OCI-LY1 (cell line): ENCODE measurements around the gene MLLT3.

Experiments used
- H2AFZ ChIP-seq: fragments of 200-600 bp; sonication (generic), shearing (Covaris generic); 2 replicates; pipeline ENCODE4 v1.6.0; 2014; ENCODE audit warnings: antibody characterized with exemption, mild to moderate bottlenecking, low read length
- H3F3A ChIP-seq: fragments of 200-600 bp; sonication (generic), shearing (Covaris generic); 2 replicates; pipeline ENCODE4 v1.6.0; 2014; ENCODE audit warnings: mild to moderate bottlenecking, antibody characterized with exemption, low read length, moderate library complexity; ENCODE audit not compliant: insufficient read depth
- H3K27ac ChIP-seq: fragments of 200-600 bp; sonication (generic); 2 replicates; pipeline ENCODE4 v1.5.1; 2014; ENCODE audit warnings: low read length, mixed run types, mild to moderate bottlenecking, low read depth; ENCODE audit not compliant: poor library complexity, severe bottlenecking
- H3K27me3 ChIP-seq: fragments of 200-600 bp; sonication (generic); 2 replicates; pipeline ENCODE4 v1.6.0; 2014; ENCODE audit warnings: antibody characterized with exemption, mild to moderate bottlenecking, low read length, moderate library complexity; ENCODE audit not compliant: insufficient read depth
- H3K36me3 ChIP-seq: fragments of 200-600 bp; sonication (generic); 2 replicates; pipeline ENCODE4 v1.6.1; 2014; ENCODE audit warnings: mild to moderate bottlenecking, antibody characterized with exemption, low read length, moderate library complexity, mixed read lengths; ENCODE audit not compliant: insufficient read depth
- H3K4me1 ChIP-seq: fragments of 200-600 bp; sonication (generic); 2 replicates; pipeline ENCODE4 v1.5.1; 2014; ENCODE audit warnings: mild to moderate bottlenecking, low read length, moderate library complexity; ENCODE audit not compliant: insufficient read depth, severe bottlenecking
- H3K4me2 ChIP-seq: fragments of 200-600 bp; sonication (generic), shearing (Covaris generic); 2 replicates; pipeline ENCODE4 v1.6.1; 2014; ENCODE audit warnings: low read length
- H3K4me3 ChIP-seq: fragments of 200-600 bp; sonication (generic); 2 replicates; pipeline ENCODE4 v1.5.1; 2014; ENCODE audit warnings: low read length, low read depth, mild to moderate bottlenecking, mixed read lengths; ENCODE audit not compliant: poor library complexity, severe bottlenecking
- H3K79me2 ChIP-seq: fragments of 200-600 bp; shearing (Covaris generic); 2 replicates; pipeline ENCODE4 v1.6.1; 2016; ENCODE audit warnings: mixed run types, low read length, mixed read lengths; ENCODE audit not compliant: insufficient read depth
- H3K9ac ChIP-seq: fragments of 200-600 bp; sonication (generic), shearing (Covaris generic); 2 replicates; pipeline ENCODE4 v1.6.1; 2014; ENCODE audit warnings: mild to moderate bottlenecking, low read length, mixed read lengths
- H3K9me2 ChIP-seq: fragments of 200-600 bp; sonication (generic), shearing (Covaris generic); 2 replicates; pipeline ENCODE4 v1.6.1; 2014; ENCODE audit warnings: low read depth, mild to moderate bottlenecking, low read length, mixed read lengths
- H3K9me3 ChIP-seq: fragments of 200-600 bp; shearing (Covaris generic); 2 replicates; pipeline ENCODE4 v1.6.1; 2014; ENCODE audit warnings: low read length, mixed read lengths
- H4K20me1 ChIP-seq: fragments of 200-600 bp; sonication (generic), shearing (Covaris generic); 2 replicates; pipeline ENCODE4 v1.6.0; 2016; ENCODE audit warnings: mild to moderate bottlenecking, low read length; ENCODE audit not compliant: insufficient read depth
- EZH2 ChIP-seq: fragments of 200-600 bp; sonication (generic), shearing (Covaris generic); IDR thresholded peaks from 2 replicates; pipeline ENCODE4 v1.8.0; 2017; ENCODE audit warnings: borderline replicate concordance, mixed run types, mild to moderate bottlenecking, antibody characterized with exemption, low read length, moderate library complexity, mixed read lengths
- TF ChIP-seq, protein P1 (sequence below): fragments of 200-600 bp; sonication (generic), shearing (Covaris generic); IDR thresholded peaks from 2 replicates; pipeline ENCODE4 v1.5.1; 2017; ENCODE audit warnings: mild to moderate bottlenecking, antibody characterized with exemption, low read length, moderate library complexity, mixed read lengths

MLLT3 gene

DNA sequence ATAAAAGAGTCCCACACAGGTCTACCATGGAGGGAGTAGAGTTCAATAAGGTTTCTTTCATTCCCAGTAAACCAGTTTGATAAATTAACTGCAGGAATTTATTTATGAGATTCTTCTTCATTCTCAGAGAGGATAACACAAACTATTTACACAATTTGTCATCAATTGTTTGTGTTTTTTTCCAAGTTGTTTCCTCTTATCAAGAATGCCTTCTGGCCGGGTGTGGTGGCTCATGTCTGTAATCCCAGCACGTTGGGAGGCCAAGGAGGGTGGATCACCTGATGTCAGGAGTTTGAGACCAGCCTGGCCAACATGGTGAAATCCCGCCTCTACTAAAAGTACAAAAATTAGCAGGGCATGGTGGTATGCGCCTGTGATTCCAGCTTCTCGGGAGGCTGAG is 216.7 kb downstream of the MLLT3 start:
- no peak for TF ChIP-seq EZH2
- TF ChIP-seq, protein P1, sequence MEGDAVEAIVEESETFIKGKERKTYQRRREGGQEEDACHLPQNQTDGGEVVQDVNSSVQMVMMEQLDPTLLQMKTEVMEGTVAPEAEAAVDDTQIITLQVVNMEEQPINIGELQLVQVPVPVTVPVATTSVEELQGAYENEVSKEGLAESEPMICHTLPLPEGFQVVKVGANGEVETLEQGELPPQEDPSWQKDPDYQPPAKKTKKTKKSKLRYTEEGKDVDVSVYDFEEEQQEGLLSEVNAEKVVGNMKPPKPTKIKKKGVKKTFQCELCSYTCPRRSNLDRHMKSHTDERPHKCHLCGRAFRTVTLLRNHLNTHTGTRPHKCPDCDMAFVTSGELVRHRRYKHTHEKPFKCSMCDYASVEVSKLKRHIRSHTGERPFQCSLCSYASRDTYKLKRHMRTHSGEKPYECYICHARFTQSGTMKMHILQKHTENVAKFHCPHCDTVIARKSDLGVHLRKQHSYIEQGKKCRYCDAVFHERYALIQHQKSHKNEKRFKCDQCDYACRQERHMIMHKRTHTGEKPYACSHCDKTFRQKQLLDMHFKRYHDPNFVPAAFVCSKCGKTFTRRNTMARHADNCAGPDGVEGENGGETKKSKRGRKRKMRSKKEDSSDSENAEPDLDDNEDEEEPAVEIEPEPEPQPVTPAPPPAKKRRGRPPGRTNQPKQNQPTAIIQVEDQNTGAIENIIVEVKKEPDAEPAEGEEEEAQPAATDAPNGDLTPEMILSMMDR: no peak
- Histone ChIP-seq H3K9me2 (no peaks in the 10 kb centered on the region), H3K9ac (no peak overlapping the region), H3K4me3 (no peak overlapping the region), H3F3A (no peaks in the 10 kb centered on the region), H3K27ac (no peak overlapping the region), H2AFZ (no peak overlapping the region), H3K27me3 (no peaks in the 10 kb centered on the region), H3K79me2 (no peaks in the 10 kb centered on the region), H3K4me1 (peaks cover 5% of the 10 kb centered on the region), H3K36me3 (no peaks in the 10 kb centered on the region), H4K20me1 (no peaks in the 10 kb centered on the region), H3K4me2 (no peak overlapping the region), H3K9me3 (no peaks in the 10 kb centered on the region)

DNA sequence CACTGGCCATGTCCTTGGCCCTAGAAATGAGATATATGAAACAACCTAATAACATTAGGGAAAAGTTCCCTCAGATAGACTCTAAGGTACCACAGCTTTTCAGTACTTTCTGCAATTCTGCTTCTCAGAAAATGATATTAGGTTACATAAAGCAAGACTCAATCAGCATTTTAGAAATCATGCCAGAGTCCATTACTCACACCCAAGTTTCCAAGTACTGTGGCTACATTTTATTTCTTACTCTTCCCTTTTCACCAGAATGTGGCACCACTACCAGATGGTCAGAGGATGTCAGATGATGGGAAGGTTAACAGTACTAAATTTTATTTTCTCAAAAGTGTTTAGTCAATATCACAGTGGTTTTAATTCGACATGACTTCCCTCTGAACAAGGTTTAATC is 217.2 kb downstream of the MLLT3 start:
- TF ChIP-seq, protein P1: no peak
- TF ChIP-seq EZH2: no peak
- no peaks in the 10 kb centered on the region for H4K20me1 ChIP-seq
- H3K4me2 ChIP-seq: no peak overlapping the region
- no peak overlapping the region for H3K4me3 ChIP-seq
- no peaks in the 10 kb centered on the region for H3K79me2 ChIP-seq
- H3K9me3 ChIP-seq: no peaks in the 10 kb centered on the region
- H3K9ac ChIP-seq: no peak overlapping the region
- H3K36me3 ChIP-seq: no peaks in the 10 kb centered on the region
- H3K27me3 ChIP-seq: no peaks in the 10 kb centered on the region
- H3K4me1 ChIP-seq: peaks cover 5% of the 10 kb centered on the region
- H3K27ac ChIP-seq: no peak overlapping the region
- H3F3A ChIP-seq: no peaks in the 10 kb centered on the region
- H3K9me2 ChIP-seq: no peaks in the 10 kb centered on the region
- H2AFZ ChIP-seq: no peak overlapping the region

- Histone ChIP-seq H3K4me1 (peaks cover 6% of the 10 kb centered on the region), H3K9me2 (no peaks in the 10 kb centered on the region)
- TF ChIP-seq EZH2: no peak
- TF ChIP-seq, protein P1: no peak
Observed at GRCh38 chr9:20404192-20404813, 218.0 kb downstream of the MLLT3 start.

More at GRCh38 chr9:20404192-20404813, 218.0 kb downstream of the MLLT3 start:
- Histone ChIP-seq H3K36me3 (no peaks in the 10 kb centered on the region), H3K9ac (no peak overlapping the region), H3K79me2 (no peaks in the 10 kb centered on the region), H3K27me3 (no peaks in the 10 kb centered on the region), H4K20me1 (no peaks in the 10 kb centered on the region), H3K4me2 (no peak overlapping the region), H3K4me3 (no peak overlapping the region), H2AFZ (no peak overlapping the region), H3K9me3 (no peaks in the 10 kb centered on the region), H3F3A (no peaks in the 10 kb centered on the region), H3K27ac (no peak overlapping the region)
